ENCODE data around the gene TTLL13.
A peak's percentile ranks its signal among the peaks of the same experiment; 100 is the strongest.

GRCh38 chr15:90249203-90249863, at the start of gene TTLL13:
- TF ChIP-seq EZH2 (IDR thresholded peaks at IDR 0.05; ENCODE audit: low read depth, low read length, severe bottlenecking) = no peak
- TF ChIP-seq CTCF (IDR thresholded peaks at IDR 0.05; ENCODE audit: control extremely low read depth in 1 of 3, insufficient read depth in 1 of 3, low read depth in 1 of 3, low read length in 3 of 3) = no peak
- TF ChIP-seq TAF1 (IDR thresholded peaks at IDR 0.05; ENCODE audit: low read depth, low read length) = peak; percentile 28; the same call in 1 of the 2 replicates
- TF ChIP-seq POLR2AphosphoS5 (IDR thresholded peaks at IDR 0.05; ENCODE audit: low read depth, low read length) = no peak
- TF ChIP-seq TCF12 (IDR thresholded peaks at IDR 0.05; ENCODE audit: low read depth, low read length) = no peak
- no peak for TF ChIP-seq CREB1 (IDR thresholded peaks at IDR 0.05)
- no peak for TF ChIP-seq POLR2A (IDR thresholded peaks at IDR 0.05; ENCODE audit: control extremely low read depth in 1 of 2, low read depth in 2 of 2, low read length in 2 of 2)
- no peak for TF ChIP-seq JUND (IDR thresholded peaks at IDR 0.05; ENCODE audit: low read length)
- TF ChIP-seq USF2 (IDR thresholded peaks at IDR 0.05; ENCODE audit: low read length) = no peak
- no peak for TF ChIP-seq RFX5 (IDR thresholded peaks at IDR 0.05; ENCODE audit: borderline replicate concordance, low read depth, low read length)
